IPS DF 4.7 (cell line): Measurements from ENCODE around the gene ACCS.

Experiments
- DNase-seq: peaks from one replicate; pipeline ENCODE4 v3.0.0-alpha.2; 2013; ENCODE audit warnings: low spot score; ENCODE audit errors: extremely low read depth

Gene ACCS

DNA sequence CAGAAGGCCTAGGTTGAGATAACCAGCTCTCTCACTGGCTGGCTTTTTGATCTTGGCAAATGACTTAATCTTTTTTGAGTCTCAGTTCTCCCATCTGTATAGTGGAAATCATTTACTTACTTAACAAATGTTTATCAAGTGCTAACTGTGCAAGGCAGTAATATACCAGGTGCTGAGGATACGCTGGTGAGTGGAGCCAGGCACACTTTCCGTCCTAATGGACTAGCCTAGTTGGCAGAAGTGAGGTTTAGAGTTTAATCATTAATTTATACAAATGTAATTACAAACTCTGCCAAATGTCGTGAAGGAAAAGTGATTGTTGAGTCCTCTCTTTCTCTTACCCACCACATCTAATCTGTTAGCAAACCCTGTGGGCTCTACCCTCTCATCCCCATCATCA lies 62.7 kb downstream of the ACCS start:
- no peak for DNase-seq

DNA sequence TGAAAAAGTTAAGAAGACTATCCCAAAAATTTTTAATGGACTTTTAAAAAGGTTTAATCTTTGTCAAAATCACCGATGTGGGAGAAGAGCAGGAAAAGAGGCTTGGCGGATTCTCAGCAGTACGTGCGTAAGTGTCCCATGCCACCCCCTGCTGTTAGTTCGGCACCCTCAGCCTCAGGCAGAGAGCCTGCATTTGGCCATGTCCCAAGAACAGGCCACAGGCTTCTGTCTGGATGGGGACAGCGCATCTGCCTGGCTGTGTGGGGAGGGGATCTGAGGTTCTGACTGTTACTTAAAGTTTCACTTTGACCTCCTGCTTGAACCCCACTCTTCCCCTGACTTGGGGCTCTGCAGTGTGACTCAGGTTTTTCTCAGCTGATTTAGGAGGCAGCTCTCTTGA lies 64.7 kb downstream of the ACCS start:
- DNase-seq: no peak

DNA sequence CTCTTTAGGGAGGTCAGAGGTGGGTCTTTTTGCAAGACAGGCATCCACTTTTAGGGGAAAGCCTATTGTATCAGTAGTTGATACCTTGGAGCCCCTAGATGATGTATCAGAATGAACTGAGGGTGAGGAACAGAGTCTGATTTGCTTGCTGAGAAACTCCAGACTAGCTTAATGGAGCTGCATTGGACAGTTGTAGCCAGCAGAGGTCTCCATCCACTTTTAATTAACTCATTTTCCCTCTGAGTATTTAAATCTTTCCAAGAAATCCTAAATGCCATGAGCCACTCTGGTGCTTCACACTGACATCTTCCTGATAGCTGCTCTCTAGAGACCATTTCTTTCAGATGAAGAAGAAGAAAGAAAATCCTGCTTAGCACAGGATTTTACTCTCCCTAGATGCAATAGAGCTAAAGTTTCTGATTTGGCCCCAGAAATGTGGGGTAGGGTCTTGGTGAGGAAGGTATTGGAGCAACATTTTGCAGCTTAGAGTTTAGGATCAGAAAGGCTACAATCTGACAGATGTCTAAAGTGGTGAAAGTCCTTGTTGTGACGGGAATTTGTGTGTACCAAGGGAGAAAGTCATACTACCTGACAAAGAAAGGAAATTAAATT lies 67.4 kb downstream of the ACCS start:
- no peak for DNase-seq
